SK-N-SH (cell line): ENCODE measurements around the gene ANKRD34A. TPM values are rescaled to one million over a fixed set of nuclear protein-coding genes. Genes with fewer than 3 reads are reported as not detected.

Experiments used
- CTCF ChIA-PET: fragments of 300-600, 350-600 bp; formaldehyde crosslinking; extraction: SDS; loops from one replicate; lab custom pipeline; 2021; lab: Yijun Ruan, JAX
- POLR2A ChIA-PET: fragments of 350-600 bp; sonication (Branson Sonifier 250); formaldehyde crosslinking; extraction: SDS; loops from one replicate; lab custom pipeline; 2020; ENCODE audit warnings: antibody characterized with exemption, inconsistent platforms; lab: Yijun Ruan, JAX
- DNase-seq: peaks from one replicate; pipeline ENCODE4 v3.0.0; 2012
- H2AFZ ChIP-seq: fragments of 200-600 bp; sonication (generic); 2 replicates; pipeline ENCODE4 v1.8.1; 2016; ENCODE audit warnings: antibody characterized with exemption, mild to moderate bottlenecking, low read depth
- H3F3A ChIP-seq: fragments of 200-600 bp; sonication (generic); replicated peaks from 2 replicates; pipeline ENCODE3; 2016; ENCODE audit warnings: antibody characterized with exemption, mild to moderate bottlenecking; ENCODE audit not compliant: insufficient read depth
- H3K27ac ChIP-seq, 2 experiments: fragments of 200-500 bp in 1 of 2; fragments of 200-600 bp in 1 of 2; sonication (Bioruptor generic) in 1 of 2; sonication (generic), shearing (Covaris generic) in 1 of 2; 2 replicates each; pipeline versions ENCODE4 v1.5.1 to v1.6.1; 2014 to 2016; ENCODE audit warnings: low read depth in 2 of 2, inconsistent platforms in 1 of 2, low read length in 1 of 2, mild to moderate bottlenecking in 1 of 2, mixed read lengths in 1 of 2
- H3K27me3 ChIP-seq: fragments of 200-600 bp; sonication (generic), shearing (Covaris generic); 2 replicates; pipeline ENCODE4 v1.6.1; 2016; ENCODE audit warnings: mixed run types; ENCODE audit not compliant: insufficient read depth
- H3K36me3 ChIP-seq, 2 experiments: fragments of 200-500 bp in 1 of 2; fragments of 200-600 bp in 1 of 2; sonication (Bioruptor generic) in 1 of 2; sonication (generic) in 1 of 2; replicated peaks in 1 of 2; 2 replicates each; pipeline versions ENCODE3 to v1.5.1; 2014 to 2016; ENCODE audit warnings: low read length in 1 of 2, mild to moderate bottlenecking in 1 of 2; ENCODE audit not compliant: insufficient read depth in 2 of 2, control insufficient read depth in 1 of 2
- H3K4me1 ChIP-seq, 2 experiments: fragments of 200-500 bp in 1 of 2; fragments of 200-600 bp in 1 of 2; sonication (Bioruptor generic) in 1 of 2; sonication (generic), shearing (Covaris generic) in 1 of 2; 2 replicates each; pipeline versions ENCODE4 v1.5.1 to v1.6.1; 2014 to 2016; ENCODE audit warnings: low read depth in 1 of 2, low read length in 1 of 2, mixed run types in 1 of 2; ENCODE audit not compliant: insufficient read depth in 2 of 2, control insufficient read depth in 1 of 2
- H3K4me2 ChIP-seq: fragments of 200-600 bp; sonication (generic), shearing (Covaris generic); 2 replicates; pipeline ENCODE4 v1.6.1; 2017; ENCODE audit warnings: mixed run types
- H3K4me3 ChIP-seq, 2 experiments: fragments of 200-500 bp in 1 of 2; fragments of 200-600 bp in 1 of 2; sonication (Bioruptor generic) in 1 of 2; sonication (generic), shearing (Covaris generic) in 1 of 2; 2 replicates each; pipeline versions ENCODE4 v1.5.1 to v1.8.1; 2014 to 2016; ENCODE audit warnings: low read depth in 2 of 2, inconsistent platforms in 1 of 2, low read length in 1 of 2, mild to moderate bottlenecking in 1 of 2, mixed read lengths in 1 of 2, moderate library complexity in 1 of 2
- H3K79me2 ChIP-seq: fragments of 200-600 bp; sonication (generic); 2 replicates; pipeline ENCODE4 v1.8.1; 2017; ENCODE audit warnings: mild to moderate bottlenecking; ENCODE audit not compliant: insufficient read depth
- H3K9ac ChIP-seq: fragments of 200-600 bp; sonication (generic); 2 replicates; pipeline ENCODE4 v1.6.1; 2017; ENCODE audit warnings: mixed run types
- H3K9me2 ChIP-seq: fragments of 200-600 bp; sonication (generic); 2 replicates; pipeline ENCODE4 v1.6.1; 2017; ENCODE audit warnings: mixed run types
- H3K9me3 ChIP-seq: fragments of 200-600 bp; sonication (generic); 2 replicates; pipeline ENCODE4 v1.6.1; 2017; ENCODE audit warnings: mixed run types, mild to moderate bottlenecking, moderate library complexity
- H4K20me1 ChIP-seq: fragments of 200-600 bp; sonication (generic); 2 replicates; pipeline ENCODE4 v1.6.1; 2017; ENCODE audit warnings: mild to moderate bottlenecking, mixed run types; ENCODE audit not compliant: insufficient read depth
- CHD2 ChIP-seq: fragments of 150-350 bp; IDR thresholded peaks from 2 replicates; pipeline ENCODE4 v1.6.1; 2018; ENCODE audit warnings: low read length; ENCODE audit not compliant: partially characterized antibody
- EP300 ChIP-seq, 2 experiments: IDR thresholded peaks; 2 replicates each; pipeline versions ENCODE4 v1.4.0 to v1.6.1; 2012; ENCODE audit warnings: borderline replicate concordance in 1 of 2, low read depth in 1 of 2, low read length in 1 of 2
- JUND ChIP-seq: IDR thresholded peaks from 2 replicates; pipeline ENCODE4 v1.4.0; 2012
- POLR2AphosphoS5 ChIP-seq: IDR thresholded peaks from 2 replicates; pipeline ENCODE4 v1.6.1; 2012; ENCODE audit warnings: low read depth, low read length
- RAD21 ChIP-seq: IDR thresholded peaks from 2 replicates; pipeline ENCODE4 v1.6.1; 2012; ENCODE audit warnings: mild to moderate bottlenecking, low read length
- RCOR1 ChIP-seq: fragments of 150-350 bp; IDR thresholded peaks from 2 replicates; pipeline ENCODE4 v1.6.1; 2017; ENCODE audit warnings: antibody characterized with exemption, low read length
- RFX5 ChIP-seq: IDR thresholded peaks from 2 replicates; pipeline ENCODE4 v1.6.1; 2012; ENCODE audit warnings: mild to moderate bottlenecking, improper control_type of control experiment, low read length
- RXRA ChIP-seq: IDR thresholded peaks from 2 replicates; pipeline ENCODE4 v1.4.0; 2012; ENCODE audit warnings: low read depth, mild to moderate bottlenecking, borderline replicate concordance
- TCF12 ChIP-seq: IDR thresholded peaks from 2 replicates; pipeline ENCODE4 v1.4.0; 2012
- YY1 ChIP-seq: IDR thresholded peaks from 2 replicates; pipeline ENCODE4 v1.4.0; 2012; ENCODE audit warnings: low read depth, mild to moderate bottlenecking
- WGBS: methylation state at CpG from one replicate; pipeline ENCODE4 v1.1.6; 2017; ENCODE audit warnings: low lambda C conversion rate; 5-methylcytosine and 5-hydroxymethylcytosine counted together
- polyA plus RNA-seq, 3 experiments: library from polyadenylated mRNA; depleted of rRNA; stranded (reverse); fragments of >200 nt; gene quantifications; 2 replicates each; pipeline ENCODE4 v1.2.3, GENCODE V29; 2012
- TF ChIP-seq, protein P1 (sequence below): IDR thresholded peaks from 2 replicates; pipeline ENCODE4 v1.6.1; 2012; ENCODE audit warnings: mild to moderate bottlenecking, low read depth, low read length, moderate library complexity
- TF ChIP-seq, protein P2 (sequence below): IDR thresholded peaks from 2 replicates; pipeline ENCODE4 v1.4.0; 2012; ENCODE audit warnings: low read depth
- TF ChIP-seq, protein P3 (sequence below): IDR thresholded peaks from 2 replicates; pipeline ENCODE4 v1.4.0; 2012; ENCODE audit warnings: low read depth, borderline replicate concordance
- TF ChIP-seq, protein P4 (sequence below): fragments of 150-350 bp; IDR thresholded peaks from 2 replicates; pipeline ENCODE4 v1.6.1; 2016; ENCODE audit warnings: mild to moderate bottlenecking, low read depth, low read length

Gene ANKRD34A
- polyA plus RNA-seq, 1 of the 3 experiments (the other 2 are of a cell fraction) = 2.6 TPM

DNA sequence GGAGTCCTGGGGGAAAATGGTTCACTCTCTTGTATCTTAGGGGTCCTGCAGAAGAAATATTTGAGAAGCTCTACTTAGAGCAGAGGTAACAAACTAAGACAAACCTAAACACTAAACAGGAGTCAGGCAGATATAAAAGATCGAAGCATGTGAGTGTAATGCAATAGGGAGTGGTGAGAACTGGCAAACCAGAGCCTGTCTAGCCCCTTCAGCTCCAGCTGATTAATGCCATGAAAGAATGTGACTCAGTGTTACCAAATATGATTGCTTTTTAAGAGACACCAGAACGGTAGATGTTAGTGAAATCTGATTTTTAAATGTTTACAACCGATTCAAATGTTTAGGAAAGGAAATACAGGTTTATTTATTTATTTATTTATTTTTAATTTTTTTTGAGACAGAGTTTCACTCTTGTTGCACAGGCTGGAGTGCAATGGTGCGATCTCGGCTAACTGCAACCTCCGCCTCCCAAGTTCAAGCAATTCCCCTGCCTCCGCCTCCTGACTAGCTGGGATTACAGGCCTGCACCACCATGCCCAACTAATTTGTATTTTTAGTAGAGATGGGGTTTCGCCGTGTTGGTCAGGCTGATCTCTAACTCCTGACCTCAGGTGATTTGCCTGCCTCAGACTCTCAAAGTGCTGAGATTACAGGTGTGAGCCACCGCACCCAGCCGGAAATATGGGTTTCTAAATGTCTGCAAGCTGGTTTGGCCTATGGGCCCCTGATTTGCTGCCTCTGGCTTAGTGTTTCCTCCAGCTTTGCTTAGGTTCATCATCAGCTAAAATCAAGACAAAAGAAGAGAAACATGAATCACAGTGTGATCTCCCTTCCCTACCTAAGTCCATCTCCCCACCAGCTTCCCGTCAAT is 19.8 kb upstream of the ANKRD34A start:
- TF ChIP-seq, protein P1, sequence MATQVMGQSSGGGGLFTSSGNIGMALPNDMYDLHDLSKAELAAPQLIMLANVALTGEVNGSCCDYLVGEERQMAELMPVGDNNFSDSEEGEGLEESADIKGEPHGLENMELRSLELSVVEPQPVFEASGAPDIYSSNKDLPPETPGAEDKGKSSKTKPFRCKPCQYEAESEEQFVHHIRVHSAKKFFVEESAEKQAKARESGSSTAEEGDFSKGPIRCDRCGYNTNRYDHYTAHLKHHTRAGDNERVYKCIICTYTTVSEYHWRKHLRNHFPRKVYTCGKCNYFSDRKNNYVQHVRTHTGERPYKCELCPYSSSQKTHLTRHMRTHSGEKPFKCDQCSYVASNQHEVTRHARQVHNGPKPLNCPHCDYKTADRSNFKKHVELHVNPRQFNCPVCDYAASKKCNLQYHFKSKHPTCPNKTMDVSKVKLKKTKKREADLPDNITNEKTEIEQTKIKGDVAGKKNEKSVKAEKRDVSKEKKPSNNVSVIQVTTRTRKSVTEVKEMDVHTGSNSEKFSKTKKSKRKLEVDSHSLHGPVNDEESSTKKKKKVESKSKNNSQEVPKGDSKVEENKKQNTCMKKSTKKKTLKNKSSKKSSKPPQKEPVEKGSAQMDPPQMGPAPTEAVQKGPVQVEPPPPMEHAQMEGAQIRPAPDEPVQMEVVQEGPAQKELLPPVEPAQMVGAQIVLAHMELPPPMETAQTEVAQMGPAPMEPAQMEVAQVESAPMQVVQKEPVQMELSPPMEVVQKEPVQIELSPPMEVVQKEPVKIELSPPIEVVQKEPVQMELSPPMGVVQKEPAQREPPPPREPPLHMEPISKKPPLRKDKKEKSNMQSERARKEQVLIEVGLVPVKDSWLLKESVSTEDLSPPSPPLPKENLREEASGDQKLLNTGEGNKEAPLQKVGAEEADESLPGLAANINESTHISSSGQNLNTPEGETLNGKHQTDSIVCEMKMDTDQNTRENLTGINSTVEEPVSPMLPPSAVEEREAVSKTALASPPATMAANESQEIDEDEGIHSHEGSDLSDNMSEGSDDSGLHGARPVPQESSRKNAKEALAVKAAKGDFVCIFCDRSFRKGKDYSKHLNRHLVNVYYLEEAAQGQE = no peak
- TF ChIP-seq, protein P2, sequence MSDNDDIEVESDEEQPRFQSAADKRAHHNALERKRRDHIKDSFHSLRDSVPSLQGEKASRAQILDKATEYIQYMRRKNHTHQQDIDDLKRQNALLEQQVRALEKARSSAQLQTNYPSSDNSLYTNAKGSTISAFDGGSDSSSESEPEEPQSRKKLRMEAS = no peak
- TF ChIP-seq RCOR1 (no peak), TCF12 (no peak), EP300 (IDR thresholded peaks at IDR 0.05; ENCODE audit: borderline replicate concordance in 1 of 2, low read depth in 1 of 2, low read length in 1 of 2) (no peak), CHD2 (no peak), RXRA (no peak), JUND (no peak), POLR2AphosphoS5 (no peak), RAD21 (no peak), RFX5 (no peak), YY1 (no peak)
- TF ChIP-seq, protein P3, sequence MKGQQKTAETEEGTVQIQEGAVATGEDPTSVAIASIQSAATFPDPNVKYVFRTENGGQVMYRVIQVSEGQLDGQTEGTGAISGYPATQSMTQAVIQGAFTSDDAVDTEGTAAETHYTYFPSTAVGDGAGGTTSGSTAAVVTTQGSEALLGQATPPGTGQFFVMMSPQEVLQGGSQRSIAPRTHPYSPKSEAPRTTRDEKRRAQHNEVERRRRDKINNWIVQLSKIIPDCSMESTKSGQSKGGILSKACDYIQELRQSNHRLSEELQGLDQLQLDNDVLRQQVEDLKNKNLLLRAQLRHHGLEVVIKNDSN = no peak
- TF ChIP-seq, protein P4, sequence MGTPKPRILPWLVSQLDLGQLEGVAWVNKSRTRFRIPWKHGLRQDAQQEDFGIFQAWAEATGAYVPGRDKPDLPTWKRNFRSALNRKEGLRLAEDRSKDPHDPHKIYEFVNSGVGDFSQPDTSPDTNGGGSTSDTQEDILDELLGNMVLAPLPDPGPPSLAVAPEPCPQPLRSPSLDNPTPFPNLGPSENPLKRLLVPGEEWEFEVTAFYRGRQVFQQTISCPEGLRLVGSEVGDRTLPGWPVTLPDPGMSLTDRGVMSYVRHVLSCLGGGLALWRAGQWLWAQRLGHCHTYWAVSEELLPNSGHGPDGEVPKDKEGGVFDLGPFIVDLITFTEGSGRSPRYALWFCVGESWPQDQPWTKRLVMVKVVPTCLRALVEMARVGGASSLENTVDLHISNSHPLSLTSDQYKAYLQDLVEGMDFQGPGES = no peak
- CTCF ChIA-PET = interaction anchor here (1.1 to 10.6 kb wide), 3 partner anchors 6 to 23 kb away, joined by 3 to 99 read pairs (median 14); partner anchors contain the start of gene TXNIP
- H3F3A ChIP-seq = peaks cover 10% of the 10 kb centered on the region
- no peak for DNase-seq
- H3K4me3 ChIP-seq = no peak overlapping the region
- H3K79me2 ChIP-seq = no peaks in the 10 kb centered on the region
- no peak overlapping the region for H2AFZ ChIP-seq
- H3K4me2 ChIP-seq = no peak overlapping the region
- H3K9me2 ChIP-seq = no peaks in the 10 kb centered on the region
- POLR2A ChIA-PET = no interaction called here
- H3K9me3 ChIP-seq = no peaks in the 10 kb centered on the region
- peaks cover 20 to 22% of the 10 kb centered on the region in 2 experiments for H3K4me1 ChIP-seq
- H3K36me3 ChIP-seq = no peaks in the 10 kb centered on the region
- no peak overlapping the region for H3K9ac ChIP-seq
- H4K20me1 ChIP-seq = no peaks in the 10 kb centered on the region
- WGBS = 93% methylated on average over 12 of the region's 12 CpGs
- H3K27me3 ChIP-seq = no peaks in the 10 kb centered on the region
- H3K27ac ChIP-seq = no peak overlapping the region
